Measurements from ENCODE around the gene SH2D3C. TPM values are rescaled to one million over a fixed set of nuclear protein-coding genes. Genes with fewer than 3 reads are reported as not detected.

SH2D3C gene
- under 0.01 TPM in 1 of 2 replicates, not detected in the other for total RNA-seq

DNA sequence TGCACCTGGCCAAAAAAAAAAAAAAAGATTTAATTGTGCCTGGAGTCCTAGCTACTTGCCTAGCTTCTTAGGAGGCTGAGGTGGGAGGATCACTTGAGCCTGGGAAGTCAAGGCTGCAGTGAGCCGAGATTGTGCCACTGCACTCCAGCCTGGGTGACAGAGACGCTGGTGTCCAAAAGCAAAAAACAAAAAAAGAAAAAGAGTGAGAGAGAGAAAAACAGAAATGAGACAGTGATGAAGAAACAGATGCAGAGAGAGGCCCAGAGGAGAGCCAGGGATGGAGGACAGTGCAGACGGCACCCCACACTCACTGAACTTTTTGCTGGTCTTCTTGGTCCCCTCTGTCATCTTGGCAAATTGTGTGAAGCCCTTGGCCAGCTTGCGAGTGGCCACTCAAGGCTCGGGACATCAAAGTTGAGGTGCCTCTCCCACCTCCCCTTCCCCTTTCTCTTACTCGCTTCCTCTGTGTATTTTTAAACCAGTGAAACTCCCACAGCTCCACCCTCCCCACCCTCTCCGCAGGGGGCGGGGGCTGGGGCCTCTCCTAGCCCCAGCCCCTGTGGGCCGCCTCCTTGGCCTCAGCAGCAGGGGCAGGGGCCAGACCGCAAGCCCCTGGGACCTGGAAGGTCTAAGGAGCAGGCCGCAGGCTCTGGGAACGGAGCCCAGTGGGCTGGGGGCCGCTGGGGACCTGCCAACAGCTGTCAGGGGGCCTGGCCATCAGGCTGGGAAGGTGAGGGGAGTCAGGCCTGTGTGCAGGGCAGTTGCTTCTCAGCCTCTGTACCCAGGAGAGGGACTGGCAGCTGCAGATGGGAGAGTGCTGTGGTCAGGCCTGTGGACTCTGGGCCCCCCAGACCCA is at the start of gene SH2D3C:
Gene SH2D3C, minus strand, starts transcription at position 387 of the 856 bp plus-strand sequence. Its CDS starts 39 bp downstream, at position 348.

DNA sequence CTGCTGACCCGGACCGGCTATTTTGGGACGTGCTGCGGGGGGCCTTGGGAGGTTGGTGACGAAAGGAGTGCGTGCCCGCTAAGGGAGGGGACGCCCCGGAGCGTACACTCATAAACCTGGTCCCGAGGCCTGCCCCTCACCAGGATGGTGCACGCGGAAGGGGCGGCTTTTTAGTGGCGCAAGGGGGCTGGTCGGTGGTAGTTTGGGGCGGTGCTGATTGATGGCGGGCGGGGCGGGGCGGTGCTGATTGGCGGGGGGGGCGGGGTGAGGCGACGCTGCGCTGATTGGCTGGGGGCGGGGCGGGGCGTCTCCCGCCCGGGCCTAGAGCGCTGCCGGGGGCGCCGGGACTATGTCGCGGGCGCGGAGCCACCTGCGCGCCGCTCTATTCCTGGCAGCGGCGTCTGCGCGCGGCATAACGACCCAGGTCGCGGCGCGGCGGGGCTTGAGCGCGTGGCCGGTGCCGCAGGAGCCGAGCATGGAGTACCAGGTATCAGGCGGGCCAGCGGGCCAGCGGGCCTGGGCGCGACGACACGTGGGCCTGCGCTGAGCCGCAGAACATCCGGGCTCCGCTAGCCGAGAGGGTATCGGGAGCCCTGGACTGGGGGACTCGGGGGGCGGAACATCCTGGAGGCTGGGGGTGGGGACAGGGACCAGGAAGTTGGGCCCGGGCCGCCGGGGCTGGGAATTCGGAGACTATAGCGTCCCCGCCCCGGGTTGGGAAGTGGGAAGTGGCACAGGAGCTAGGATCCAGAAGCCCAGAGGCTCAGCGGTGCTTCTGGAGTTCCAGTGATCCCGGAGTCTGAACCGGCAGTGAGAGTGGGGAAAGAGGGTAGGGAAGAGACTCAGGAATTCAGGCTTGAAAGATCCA is 24.3 kb upstream of the SH2D3C start, which contains the start of gene FPGS:
Gene FPGS, plus strand, starts transcription at position 307 of the 868 bp plus-strand sequence. Its CDS starts 43 bp downstream, at position 350.

DNA sequence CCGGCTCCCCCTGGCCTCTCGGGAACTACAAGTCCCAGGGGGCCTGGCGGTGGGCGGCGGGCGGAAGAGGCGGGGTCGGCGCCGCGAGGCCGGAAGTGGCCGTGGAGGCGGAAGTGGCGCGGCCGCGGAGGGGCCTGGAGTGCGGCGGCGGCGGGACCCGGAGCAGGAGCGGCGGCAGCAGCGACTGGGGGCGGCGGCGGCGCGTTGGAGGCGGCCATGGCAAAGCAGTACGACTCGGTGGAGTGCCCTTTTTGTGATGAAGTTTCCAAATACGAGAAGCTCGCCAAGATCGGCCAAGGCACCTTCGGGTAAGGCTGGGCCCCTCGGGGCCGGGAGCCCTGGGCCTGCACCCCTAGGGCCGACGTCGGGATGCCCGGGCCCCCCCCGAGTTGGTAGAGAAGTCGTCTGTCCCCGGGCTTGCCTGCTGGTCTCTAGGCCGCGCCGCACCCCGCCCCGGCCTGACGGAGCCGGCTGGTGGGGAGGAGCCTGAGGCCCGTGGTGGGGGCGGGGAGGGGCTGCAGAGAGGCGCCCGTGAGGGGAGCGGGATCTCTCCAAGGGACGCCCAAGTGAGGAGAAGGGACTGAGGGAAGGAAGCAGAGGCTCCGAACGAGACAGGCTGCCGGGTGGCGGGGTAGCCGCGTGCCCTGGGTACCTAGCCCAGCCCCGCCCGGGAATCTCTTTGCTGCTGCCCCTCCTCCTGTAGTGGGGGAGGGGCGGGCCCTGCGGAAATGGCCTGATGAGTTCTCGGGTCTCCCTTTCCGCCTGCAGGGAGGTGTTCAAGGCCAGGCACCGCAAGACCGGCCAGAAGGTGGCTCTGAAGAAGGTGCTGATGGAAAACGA is 7.7 kb upstream of the SH2D3C start, which contains the start of gene CDK9:
Gene CDK9, plus strand, starts transcription at position 102 of the 840 bp plus-strand sequence. Its CDS starts 115 bp downstream, at position 217.

GRCh38 chr9:127734747-127735529 is 43.5 kb downstream of the SH2D3C start, which contains the start of gene TOR2A:
Gene TOR2A (minus strand): TSS chr9:127735294. CDS start chr9:127735270, 24 bp downstream.

DNA sequence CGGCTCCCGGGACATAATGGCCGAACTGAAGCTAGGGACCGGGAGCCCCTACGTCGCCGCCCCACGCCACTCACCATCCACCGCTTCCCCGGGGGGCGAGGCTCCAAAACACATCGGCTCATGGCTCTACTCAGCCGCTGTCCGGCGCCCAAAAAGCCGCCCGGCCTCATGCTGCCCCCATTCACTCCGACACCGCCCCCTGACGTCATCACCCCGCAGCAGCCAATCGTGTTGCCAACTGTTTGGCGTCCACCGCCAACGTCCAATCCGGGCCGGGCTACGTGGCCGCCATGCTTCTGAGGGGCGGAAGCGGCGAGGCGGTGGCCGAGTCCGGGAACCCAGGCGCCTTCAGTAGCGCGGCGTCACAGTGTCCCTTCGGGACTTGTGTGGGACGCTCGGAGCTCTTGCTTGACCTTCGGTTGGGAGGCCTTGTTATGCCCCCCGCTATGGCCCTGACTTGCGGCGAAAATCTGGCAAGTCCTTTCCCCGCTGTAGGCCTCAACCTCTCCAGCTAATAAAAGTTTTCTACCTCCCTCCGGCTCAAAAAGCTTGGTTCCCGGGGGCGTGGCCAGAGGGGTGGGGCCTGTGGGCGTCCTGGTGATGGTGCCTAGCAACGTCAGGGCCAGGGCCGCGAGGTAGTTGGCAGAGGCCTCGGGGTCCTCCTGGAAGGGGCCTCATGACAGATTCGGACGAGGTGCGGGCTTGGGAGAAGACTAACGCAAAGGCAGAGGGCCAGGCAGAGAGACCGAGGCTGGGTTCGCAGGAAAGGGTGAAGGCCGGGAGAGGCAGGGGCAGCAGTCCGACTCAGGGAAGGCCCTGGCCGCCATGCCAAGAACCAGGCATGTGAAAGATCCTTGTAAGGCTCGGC is 62.8 kb downstream of the SH2D3C start, which contains the start of the genes PTRH1 and TTC16:
Gene PTRH1, minus strand, starts transcription at position 194 of the 868 bp plus-strand sequence. Its CDS starts 24 bp downstream, at position 170.
Gene TTC16, plus strand, starts transcription at position 610 of the 868 bp plus-strand sequence. Its CDS starts 67 bp downstream, at position 677.

DNA sequence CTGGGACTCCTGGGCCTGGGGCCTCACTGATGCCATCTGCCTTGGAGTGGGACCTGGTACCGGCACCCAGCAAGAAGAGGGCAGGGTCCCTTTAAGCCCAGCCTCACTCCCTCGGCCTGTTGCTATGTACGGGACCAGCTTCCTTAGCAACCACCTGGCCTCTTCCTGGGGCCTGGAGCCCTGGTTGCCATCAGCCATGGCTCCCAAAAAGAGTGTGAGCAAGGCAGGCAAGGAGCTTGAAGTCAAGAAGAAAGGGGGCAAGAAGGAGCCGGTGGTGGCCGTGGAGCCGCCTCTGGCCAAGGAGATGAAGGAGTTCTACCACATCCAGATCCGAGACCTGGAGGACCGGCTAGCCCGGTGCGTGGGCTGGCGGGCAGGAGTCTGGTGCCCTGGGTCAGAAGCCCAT is 71.6 kb downstream of the SH2D3C start, which contains the start of gene CFAP157:
Gene CFAP157, plus strand, starts transcription at position 153 of the 406 bp plus-strand sequence. Its CDS starts 44 bp downstream, at position 197.

Other genes starting within 250 kb of the SH2D3C start
- 28.8 and 77.8 TPM in 2 replicates for gene STXBP1, start 166.4 kb downstream of the SH2D3C start, total RNA-seq
- gene CFAP157, start 71.7 kb downstream of the SH2D3C start, total RNA-seq, result not detected in 2 replicates
- 50.0 and 62.0 TPM in 2 replicates for gene PTRH1, start 63.0 kb downstream of the SH2D3C start, total RNA-seq
- not detected in 2 replicates for gene TTC16, start 62.6 kb downstream of the SH2D3C start, total RNA-seq
- gene TOR2A, start 43.4 kb downstream of the SH2D3C start, total RNA-seq, result 16.0 and 23.4 TPM in 2 replicates
- gene CDK9, start 7.4 kb upstream of the SH2D3C start, total RNA-seq, result 26.6 and 28.3 TPM in 2 replicates
- gene FPGS, start 24.2 kb upstream of the SH2D3C start, total RNA-seq, result 47.0 and 71.2 TPM in 2 replicates
- gene ENG, start 76.0 kb upstream of the SH2D3C start, total RNA-seq, result 54.2 and 57.7 TPM in 2 replicates
- gene AK1, start 99.0 kb upstream of the SH2D3C start, total RNA-seq, result 72.5 and 135 TPM in 2 replicates
- gene ST6GALNAC6, start 120.9 kb upstream of the SH2D3C start, total RNA-seq, result 78.7 and 81.3 TPM in 2 replicates
- gene ST6GALNAC4, start 138.4 kb upstream of the SH2D3C start, total RNA-seq, result 38.3 and 43.2 TPM in 2 replicates
- 0.71 and 1.2 TPM in 2 replicates for gene PIP5KL1, start 152.1 kb upstream of the SH2D3C start, total RNA-seq
- 17.5 and 30.6 TPM in 2 replicates for gene DPM2, start 159.2 kb upstream of the SH2D3C start, total RNA-seq
- 8.9 and 90.8 TPM in 2 replicates for gene EEIG1, start 202.3 kb upstream of the SH2D3C start, total RNA-seq